Left lung (tissue), 10 donors: ENCODE data around the gene EFNA4. TPM values are rescaled to one million over a fixed set of nuclear protein-coding genes. Genes with fewer than 3 reads are reported as not detected.
"Not testable (repeated sequence)": the region's sequence is repeated elsewhere in the genome, so short reads cannot be mapped to it uniquely, and the experiment has no call there.

Experiments used
- ATAC-seq: fragments of 200-7000 bp; cut with Tn5 transposase; one replicate; pipeline ENCODE4 v1.9.1; 2020; ENCODE audit warnings: moderate library complexity
- DNase-seq, 4 donors: peaks; one replicate each; pipeline ENCODE4 v3.0.0-alpha.2; 2013 to 2020
- H3K27ac ChIP-seq, 2 donors: fragments of 200-600 bp; sonication (generic) in 1 of 2; one replicate each; pipeline versions ENCODE4 v1.5.0 to v1.8.0; 2020 to 2021
- H3K27me3 ChIP-seq, 2 donors: fragments of 200-600 bp; sonication (generic) in 1 of 2; one replicate each; pipeline versions ENCODE4 v1.5.0 to v1.8.0; 2020 to 2021
- H3K36me3 ChIP-seq, 2 donors: fragments of 200-600 bp; sonication (generic) in 1 of 2; one replicate each; pipeline versions ENCODE4 v1.5.0 to v1.8.0; 2020 to 2021
- H3K4me1 ChIP-seq, 2 donors: fragments of 200-600 bp; one replicate each; pipeline ENCODE4 v1.8.0; 2021
- H3K4me3 ChIP-seq, 2 donors: fragments of 200-600 bp; sonication (generic) in 1 of 2; one replicate each; pipeline versions ENCODE4 v1.5.0 to v1.8.0; 2020 to 2021; ENCODE audit warnings: mild to moderate bottlenecking in 1 of 2
- H3K9me3 ChIP-seq, 2 donors: fragments of 200-600 bp; sonication (generic) in 1 of 2; one replicate each; pipeline versions ENCODE4 v1.5.0 to v1.8.0; 2020 to 2021
- CTCF ChIP-seq, 2 donors: fragments of 200-600 bp; sonication (generic) in 1 of 2; IDR thresholded peaks; one replicate each; pipeline versions ENCODE4 v1.5.0 to v1.8.0; 2021; ENCODE audit warnings: antibody characterized with exemption in 2 of 2
- intact Hi-C, 2 donors: fragments of 100-400 bp; cut with DNase I; formaldehyde crosslinking; loops; one replicate each; pipeline versions ENCODE4 v1.11.2 to v1.14.2; 2022
- polyA plus RNA-seq, 6 donors: library from polyadenylated mRNA; unstranded; fragments of 120-200 nt; gene quantifications; one replicate each; pipeline ENCODE4 v1.2.1, GENCODE V29; 2013; ENCODE audit not compliant: insufficient read length in 6 of 6
- total RNA-seq, 2 donors: library from RNA; stranded (reverse); fragmentation: NEBNext Ultra II Directional; extraction: Animal tissue kit (Norgen Biotek cat#: 25700); gene quantifications; one replicate each; pipeline ENCODE4 v1.2.1, GENCODE V29; 2021
- donor health status: DM: no; HTN: yes; CAD: no.
- donor health status: DM: no; HTN: no; CAD: no.

EFNA4 gene
- total and polyA plus RNA-seq, 8 donors, result 8.6 to 23.1 (median 21.8) TPM

- DNase-seq (peak in 1 of 4 donors; percentile 74), ATAC-seq (peak; percentile 81)
- TF ChIP-seq CTCF (IDR thresholded peaks at IDR 0.05), result no peak
- Histone ChIP-seq H3K27me3 (no peaks in the 10 kb centered on the region), H3K9me3 (no peaks in the 10 kb centered on the region), H3K36me3 (no peaks in the 10 kb centered on the region), H3K27ac (peak overlapping the region; percentile 33 to 44), H3K4me3 (no peak overlapping the region), H3K4me1 (no peaks in the 10 kb centered on the region)
- intact Hi-C loops, result no loop called here
Observed at GRCh38 chr1:155116113-155116764, 52.7 kb downstream of the EFNA4 start.

GRCh38 chr1:155117610-155118009 is 54.1 kb downstream of the EFNA4 start:
- H3K4me1 ChIP-seq, result no peaks in the 10 kb centered on the region
- intact Hi-C loops, result no loop called here
- H3K9me3 ChIP-seq, result no peaks in the 10 kb centered on the region
- no peak for DNase-seq
- TF ChIP-seq CTCF (IDR thresholded peaks at IDR 0.05), result no peak
- no peaks in the 10 kb centered on the region for H3K36me3 ChIP-seq
- H3K27me3 ChIP-seq, result no peaks in the 10 kb centered on the region
- no peak overlapping the region for H3K4me3 ChIP-seq
- ATAC-seq, result no peak
- H3K27ac ChIP-seq, result no peak overlapping the region

GRCh38 chr1:155118090-155118489 is 54.5 kb downstream of the EFNA4 start:
- H3K27me3 ChIP-seq, intact Hi-C loops, H3K36me3 ChIP-seq, H3K4me1 ChIP-seq, H3K9me3 ChIP-seq, DNase-seq, H3K4me3 ChIP-seq, H3K27ac ChIP-seq, ATAC-seq: not testable (repeated sequence)

Other genes starting within 250 kb of the EFNA4 start
- 1 to 10 TPM; 1.9 to 2.2 TPM for gene KCNN3, start 193.5 kb upstream of the EFNA4 start, total RNA-seq
- gene KCNN3, start 193.5 kb upstream of the EFNA4 start, polyA plus RNA-seq, result 1 to 10 TPM; 2.0 to 3.1 (median 2.3) TPM
- gene PMVK, start 127.0 kb upstream of the EFNA4 start, total RNA-seq, result 10 to 100 TPM; 39.6 to 44.3 TPM
- 10 to 100 TPM; 31.7 to 39.2 (median 33.8) TPM for gene PMVK, start 127.0 kb upstream of the EFNA4 start, polyA plus RNA-seq
- 10 to 100 TPM; 32.6 to 83.5 TPM for gene PBXIP1, start 107.6 kb upstream of the EFNA4 start, total RNA-seq
- 10 to 100 TPM; 72.8 to 84.4 (median 79.1) TPM for gene PBXIP1, start 107.6 kb upstream of the EFNA4 start, polyA plus RNA-seq
- 10 to 100 TPM; 26.6 to 30.9 TPM for gene PYGO2, start 102.0 kb upstream of the EFNA4 start, total RNA-seq
- 10 to 100 TPM; 35.8 to 42.9 (median 39.5) TPM for gene PYGO2, start 102.0 kb upstream of the EFNA4 start, polyA plus RNA-seq
- 100 to 1,000 TPM; 134 to 144 TPM for gene SHC1, start 93.0 kb upstream of the EFNA4 start, total RNA-seq
- gene SHC1, start 93.0 kb upstream of the EFNA4 start, polyA plus RNA-seq, result 100 to 1,000 TPM; 120 to 148 (median 127) TPM
- 10 to 100 TPM; 29.7 to 40.8 TPM for gene CKS1B, start 89.1 kb upstream of the EFNA4 start, total RNA-seq
- 100 to 1,000 TPM in 3 of 6 donors, 10 to 100 TPM in 3; 86.0 to 141 (median 100) TPM for gene CKS1B, start 89.1 kb upstream of the EFNA4 start, polyA plus RNA-seq
- gene FLAD1, start 80.4 kb upstream of the EFNA4 start, total RNA-seq, result 10 to 100 TPM; 26.4 to 39.9 TPM
- 10 to 100 TPM; 26.6 to 38.8 (median 30.2) TPM for gene FLAD1, start 80.4 kb upstream of the EFNA4 start, polyA plus RNA-seq
- gene LENEP, start 70.2 kb upstream of the EFNA4 start, total RNA-seq, result under 1 TPM in 1 of 2 donors, not detected in 1; 0.52 TPM
- gene LENEP, start 70.2 kb upstream of the EFNA4 start, polyA plus RNA-seq, result 1 to 10 TPM in 3 of 6 donors, under 1 TPM in 3; 0.64 to 1.8 (median 0.92) TPM
- 100 to 1,000 TPM in 1 of 2 donors, 10 to 100 TPM in 1; 60.5 to 104 TPM for gene ZBTB7B, start 60.9 kb upstream of the EFNA4 start, total RNA-seq
- 10 to 100 TPM; 14.4 to 21.7 (median 17.0) TPM for gene ZBTB7B, start 60.9 kb upstream of the EFNA4 start, polyA plus RNA-seq
- gene DCST2, start 30.0 kb upstream of the EFNA4 start, total RNA-seq, result 1 to 10 TPM in 1 of 2 donors, under 1 TPM in 1; 0.60 to 1.3 TPM
- gene DCST2, start 30.0 kb upstream of the EFNA4 start, polyA plus RNA-seq, result 1 to 10 TPM; 1.9 to 2.5 (median 2.2) TPM
- not detected for gene DCST1, start 29.9 kb upstream of the EFNA4 start, total RNA-seq
- under 1 TPM; 0.57 to 0.87 (median 0.79) TPM for gene DCST1, start 29.9 kb upstream of the EFNA4 start, polyA plus RNA-seq
- 100 to 1,000 TPM; 116 to 172 TPM for gene ADAM15, start 12.4 kb upstream of the EFNA4 start, total RNA-seq
- 100 to 1,000 TPM in 1 of 6 donors, 10 to 100 TPM in 5; 54.4 to 105 (median 74.6) TPM for gene ADAM15, start 12.4 kb upstream of the EFNA4 start, polyA plus RNA-seq
- 1 to 10 TPM; 1.1 to 2.0 TPM for gene EFNA3, start 15.1 kb downstream of the EFNA4 start, total RNA-seq
- gene EFNA3, start 15.1 kb downstream of the EFNA4 start, polyA plus RNA-seq, result 1 to 10 TPM; 2.6 to 4.8 (median 3.9) TPM
- 100 to 1,000 TPM in 1 of 2 donors, 10 to 100 TPM in 1; 63.7 to 148 TPM for gene EFNA1, start 64.1 kb downstream of the EFNA4 start, total RNA-seq
- gene EFNA1, start 64.1 kb downstream of the EFNA4 start, polyA plus RNA-seq, result 100 to 1,000 TPM in 3 of 6 donors, 10 to 100 TPM in 3; 83.5 to 105 (median 98.4) TPM
- gene SLC50A1, start 72.1 kb downstream of the EFNA4 start, total RNA-seq, result 10 to 100 TPM; 46.6 to 64.6 TPM
- 10 to 100 TPM; 31.9 to 41.6 (median 34.5) TPM for gene SLC50A1, start 72.1 kb downstream of the EFNA4 start, polyA plus RNA-seq
- 10 to 100 TPM; 63.1 to 91.0 TPM for gene DPM3, start 76.8 kb downstream of the EFNA4 start, total RNA-seq
- gene DPM3, start 76.8 kb downstream of the EFNA4 start, polyA plus RNA-seq, result 10 to 100 TPM; 19.6 to 30.7 (median 27.3) TPM
- gene KRTCAP2, start 109.6 kb downstream of the EFNA4 start, total RNA-seq, result 100 to 1,000 TPM; 176 to 184 TPM
- gene KRTCAP2, start 109.6 kb downstream of the EFNA4 start, polyA plus RNA-seq, result 100 to 1,000 TPM in 4 of 6 donors, 10 to 100 TPM in 2; 93.9 to 116 (median 110) TPM
- under 1 TPM; 0.45 to 0.73 TPM for gene TRIM46, start 110.1 kb downstream of the EFNA4 start, total RNA-seq
- 1 to 10 TPM; 3.6 to 6.2 (median 4.6) TPM for gene TRIM46, start 110.1 kb downstream of the EFNA4 start, polyA plus RNA-seq
- 10 to 100 TPM; 30.6 to 41.8 TPM for gene THBS3, start 144.2 kb downstream of the EFNA4 start, total RNA-seq
- gene THBS3, start 144.2 kb downstream of the EFNA4 start, polyA plus RNA-seq, result 10 to 100 TPM; 33.1 to 51.0 (median 44.6) TPM
- 10 to 100 TPM; 30.2 to 45.5 TPM for gene MTX1, start 145.0 kb downstream of the EFNA4 start, total RNA-seq
- 10 to 100 TPM; 28.6 to 36.5 (median 31.1) TPM for gene MTX1, start 145.0 kb downstream of the EFNA4 start, polyA plus RNA-seq
- 10 to 100 TPM; 23.2 to 33.5 TPM for gene ENTREP3, start 191.7 kb downstream of the EFNA4 start, total RNA-seq
- gene ENTREP3, start 191.7 kb downstream of the EFNA4 start, polyA plus RNA-seq, result 10 to 100 TPM; 17.1 to 24.4 (median 20.1) TPM
- gene SCAMP3, start 198.6 kb downstream of the EFNA4 start, total RNA-seq, result 10 to 100 TPM; 63.1 to 85.3 TPM
- 10 to 100 TPM; 45.8 to 62.2 (median 53.1) TPM for gene SCAMP3, start 198.6 kb downstream of the EFNA4 start, polyA plus RNA-seq
- gene CLK2, start 209.8 kb downstream of the EFNA4 start, total RNA-seq, result 10 to 100 TPM; 45.4 to 55.2 TPM
- gene CLK2, start 209.8 kb downstream of the EFNA4 start, polyA plus RNA-seq, result 10 to 100 TPM; 70.0 to 94.8 (median 78.8) TPM
- 1 to 10 TPM; 2.4 to 3.8 TPM for gene HCN3, start 213.7 kb downstream of the EFNA4 start, total RNA-seq
- 10 to 100 TPM in 2 of 6 donors, 1 to 10 TPM in 4; 8.1 to 11.7 (median 8.6) TPM for gene HCN3, start 213.7 kb downstream of the EFNA4 start, polyA plus RNA-seq
- not detected for gene PKLR, start 237.7 kb downstream of the EFNA4 start, total RNA-seq
- gene PKLR, start 237.7 kb downstream of the EFNA4 start, polyA plus RNA-seq, result under 1 TPM in 4 of 6 donors, not detected in 2; 0.07 to 0.21 (median 0.14) TPM
- gene FDPS, start 245.1 kb downstream of the EFNA4 start, total RNA-seq, result 100 to 1,000 TPM; 206 to 411 TPM
- 100 to 1,000 TPM; 166 to 213 (median 184) TPM for gene FDPS, start 245.1 kb downstream of the EFNA4 start, polyA plus RNA-seq